H1 (cell line): ENCODE measurements around the gene CGRRF1. TPM values are rescaled to one million over a fixed set of nuclear protein-coding genes. Genes with fewer than 3 reads are reported as not detected.

ENCODE experiments used
- CHD1 ChIP-seq: IDR thresholded peaks from 2 replicates; pipeline ENCODE4 v1.6.1; 2012; ENCODE audit warnings: low read depth, low read length, improper control_type of control experiment
- CHD7 ChIP-seq: fragments of 300-600 bp; sonication (generic); IDR thresholded peaks from 2 replicates; pipeline ENCODE4 v1.7.1; 2012; ENCODE audit warnings: low read length, moderate library complexity, mild to moderate bottlenecking, inconsistent platforms; ENCODE audit not compliant: insufficient replicate concordance
- GTF2F1 ChIP-seq: IDR thresholded peaks from 2 replicates; pipeline ENCODE4 v1.6.1; 2012; ENCODE audit warnings: low read depth, low read length, improper control_type of control experiment, borderline replicate concordance
- NANOG ChIP-seq: IDR thresholded peaks from 2 replicates; pipeline ENCODE4 v1.6.1; 2011; ENCODE audit warnings: low read length, low read depth, mild to moderate bottlenecking, inconsistent platforms; ENCODE audit not compliant: insufficient read depth, poor library complexity, severe bottlenecking
- RAD21 ChIP-seq, 2 experiments: IDR thresholded peaks in 1 of 2; conservative IDR thresholded peaks in 1 of 2; 2 replicates each; pipeline ENCODE4 v1.6.1; 2011; ENCODE audit warnings: low read depth in 2 of 2, low read length in 2 of 2, improper control_type of control experiment in 1 of 2, inconsistent platforms in 1 of 2, mild to moderate bottlenecking in 1 of 2, moderate library complexity in 1 of 2
- RXRA ChIP-seq: IDR thresholded peaks from 2 replicates; pipeline ENCODE4 v1.6.1; 2011; ENCODE audit warnings: low read depth, mild to moderate bottlenecking, low read length, moderate library complexity; ENCODE audit not compliant: insufficient read depth
- SIX5 ChIP-seq: IDR thresholded peaks from 2 replicates; pipeline ENCODE4 v1.6.1; 2011; ENCODE audit warnings: mild to moderate bottlenecking, low read depth, low read length
- SP1 ChIP-seq: IDR thresholded peaks from 2 replicates; pipeline ENCODE4 v1.6.1; 2011; ENCODE audit warnings: low read depth, low read length
- SP2 ChIP-seq: IDR thresholded peaks from 2 replicates; pipeline ENCODE4 v1.6.1; 2012; ENCODE audit warnings: mild to moderate bottlenecking, low read length, inconsistent platforms
- polyA plus RNA-seq, 7 experiments: library from polyadenylated mRNA; depleted of rRNA in 3 of 7; stranded (reverse) in 5 of 7; unstranded in 2 of 7; fragments of >200 nt in 5 of 7; fragments of 200-250 nt in 2 of 7; gene quantifications; 1 replicate in 5 of 7; 2 replicates in 1 of 7; 4 replicates in 1 of 7; pipeline versions ENCODE4 v1.2.1 to v1.2.3, GENCODE V29; 2011 to 2013; ENCODE audit warnings: missing spikeins in 2 of 7, mixed read lengths in 2 of 7
- total RNA-seq: library from RNA; stranded (reverse); fragmentation: NEBNext Ultra II Directional; extraction: Animal tissue kit (Norgen Biotek cat#: 25700); gene quantifications from 2 replicates; pipeline ENCODE4 v1.2.1, GENCODE V29; 2021

The CGRRF1 gene
- total and polyA plus RNA-seq, 2 of the 8 experiments (the other 6 are each of a cell fraction or from before 2014, with no cell fraction given), result 7.4 to 20.2 TPM

GRCh38 chr14:54564868-54565784 lies 55.4 kb downstream of the CGRRF1 start (continued):
- TF ChIP-seq CHD7, result no peak
- no peak; a peak in 1 of 4 replicates for TF ChIP-seq RAD21 (IDR thresholded peaks at IDR 0.05 in 1 of 2, conservative IDR thresholded peaks at IDR 0.05 in 1 of 2; ENCODE audit: low read depth in 2 of 2, low read length in 2 of 2)
- TF ChIP-seq SIX5, result no peak
- no peak for TF ChIP-seq SP1
- TF ChIP-seq RXRA, result no peak
- TF ChIP-seq SP2, result no peak
- TF ChIP-seq NANOG, result no peak
- TF ChIP-seq GTF2F1, result no peak
- TF ChIP-seq CHD1, result no peak
